Urinary bladder (tissue), 4 donors: ENCODE data around the gene ATP2C2. TPM values are rescaled to one million over a fixed set of nuclear protein-coding genes. Genes with fewer than 3 reads are reported as not detected.

Experiments used
- DNase-seq: peaks from one replicate; pipeline ENCODE4 v3.0.0-alpha.2; 2015; ENCODE audit errors: extremely low spot score
- H3K27ac ChIP-seq: one replicate; pipeline ENCODE4 v1.5.1; 2013; ENCODE audit warnings: low read depth, mild to moderate bottlenecking, moderate library complexity
- H3K36me3 ChIP-seq: one replicate; pipeline ENCODE4 v1.6.1; 2013; ENCODE audit warnings: mild to moderate bottlenecking, moderate library complexity; ENCODE audit not compliant: insufficient read depth
- H3K4me1 ChIP-seq: one replicate; pipeline ENCODE4 v1.6.1; 2013; ENCODE audit warnings: mild to moderate bottlenecking, moderate library complexity; ENCODE audit not compliant: insufficient read depth
- H3K4me3 ChIP-seq: one replicate; pipeline ENCODE4 v1.5.1; 2013; ENCODE audit warnings: low read depth, low read length
- WGBS: extraction: QIAGEN DNeasy Blood & Tissue Kit; methylation state at CpG from one replicate; pipeline ENCODE4 v1.1.7; 2013; 5-methylcytosine and 5-hydroxymethylcytosine counted together
- polyA plus RNA-seq: library from polyadenylated mRNA; stranded (reverse); fragments of 200-250 nt; gene quantifications from one replicate; pipeline ENCODE4 v1.2.3, GENCODE V29; 2013
- total RNA-seq: library from RNA; depleted of rRNA; stranded (reverse); fragments of >200 nt; gene quantifications from one replicate; pipeline ENCODE4 v1.2.3, GENCODE V29; 2014
- donor health status: healthy with polysubstance abuse.
- donor health status: healthy.

The ATP2C2 gene
- total and polyA plus RNA-seq, 2 donors = 2.3 to 5.0 TPM

DNA sequence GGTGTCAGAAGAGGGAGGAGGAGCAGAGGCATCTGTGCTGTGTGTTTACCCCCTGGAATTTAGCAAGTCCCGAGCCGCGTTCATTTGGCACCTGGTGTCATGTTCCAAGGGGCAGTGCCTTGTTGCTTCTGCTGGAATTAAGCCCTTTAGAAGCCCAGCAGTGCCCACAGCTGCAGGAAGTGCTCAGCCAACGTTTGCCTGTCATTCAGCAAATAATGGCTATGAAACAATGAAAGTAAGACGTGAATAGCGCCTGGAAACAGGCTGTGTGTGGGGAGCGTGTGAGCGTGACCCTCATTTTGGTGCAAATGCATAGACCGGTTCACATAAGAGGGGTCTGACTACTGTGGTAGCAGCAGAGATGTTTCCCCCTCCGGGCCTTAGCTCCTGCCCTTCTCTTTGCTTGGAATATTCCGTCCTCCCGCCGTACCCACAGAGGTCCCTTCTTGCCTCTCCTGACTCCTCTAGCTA lies 5.8 kb upstream of the ATP2C2 start:
- H3K4me1 ChIP-seq = no peaks in the 10 kb centered on the region
- H3K27ac ChIP-seq = no peak overlapping the region
- 70% methylated on average over 13 of the region's 13 CpGs for WGBS
- H3K4me3 ChIP-seq = no peak overlapping the region
- no peaks in the 10 kb centered on the region for H3K36me3 ChIP-seq
- no peak for DNase-seq

DNA sequence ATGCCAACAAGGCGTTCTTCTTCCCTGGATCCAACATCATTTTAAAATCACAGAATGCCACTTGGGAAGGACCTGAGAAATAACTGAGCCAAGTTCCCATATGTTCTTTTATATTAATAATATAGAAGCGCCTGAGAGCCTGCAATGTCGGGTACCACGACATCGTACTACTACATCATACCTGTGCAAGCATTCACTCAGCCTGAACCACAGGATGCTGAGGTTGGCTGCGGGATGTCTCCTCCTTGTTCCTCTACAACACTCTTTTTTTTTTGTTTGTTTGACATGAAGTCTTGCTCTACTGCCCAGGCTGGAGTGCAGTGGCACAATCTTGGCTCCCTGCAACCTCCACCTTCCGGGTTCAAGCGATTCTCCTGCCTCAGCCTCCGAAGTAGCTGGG lies 2.1 kb upstream of the ATP2C2 start:
- Histone ChIP-seq H3K4me3 (no peak overlapping the region), H3K4me1 (no peaks in the 10 kb centered on the region), H3K27ac (no peak overlapping the region), H3K36me3 (no peaks in the 10 kb centered on the region)
- 88% methylated on average over 9 of the region's 9 CpGs for WGBS
- DNase-seq = no peak

- Histone ChIP-seq H3K36me3 (no peaks in the 10 kb centered on the region), H3K4me1 (no peaks in the 10 kb centered on the region), H3K27ac (no peak overlapping the region), H3K4me3 (no peak overlapping the region)
- WGBS = 63% methylated on average over 9 of the region's 9 CpGs
- DNase-seq = no peak
These were observed 1.0 kb upstream of the ATP2C2 start for GRCh38 chr16:84367297-84367680.

- H3K27ac ChIP-seq = no peak overlapping the region
- no peak for DNase-seq
These were observed 509 bp upstream of the ATP2C2 start for GRCh38 chr16:84367750-84368307.

DNA sequence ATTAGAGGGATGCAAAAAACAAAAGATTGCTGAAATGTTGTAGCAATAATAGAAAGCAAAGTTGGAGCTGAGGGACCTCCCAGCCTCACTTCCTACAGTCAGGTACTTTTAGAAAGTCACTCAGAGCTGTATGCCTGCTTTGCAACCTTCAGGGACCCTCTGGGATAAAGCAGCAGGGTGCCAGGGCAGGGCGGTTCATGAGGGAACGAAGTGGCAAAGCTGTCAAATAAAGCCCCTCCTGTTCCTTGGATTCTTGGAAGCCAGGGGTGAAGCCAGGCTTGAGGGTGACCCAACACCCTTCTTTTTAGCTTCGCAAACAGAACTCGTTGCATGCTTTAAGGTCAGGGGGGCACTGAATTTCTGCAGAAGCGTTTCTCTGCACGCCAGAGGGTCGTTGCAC lies 767 bp downstream of the ATP2C2 start:
- Histone ChIP-seq H3K4me1 (no peaks in the 10 kb centered on the region), H3K36me3 (no peaks in the 10 kb centered on the region), H3K27ac (no peak overlapping the region), H3K4me3 (no peak overlapping the region)
- WGBS = 47% methylated on average over 7 of the region's 7 CpGs
- no peak for DNase-seq

More at GRCh38 chr16:84367750-84368307, 509 bp upstream of the ATP2C2 start:
- Histone ChIP-seq H3K36me3 (no peaks in the 10 kb centered on the region), H3K4me3 (peak overlapping the region; percentile 17), H3K4me1 (no peaks in the 10 kb centered on the region)
- WGBS = 24% methylated on average over 27 of the region's 27 CpGs

DNA sequence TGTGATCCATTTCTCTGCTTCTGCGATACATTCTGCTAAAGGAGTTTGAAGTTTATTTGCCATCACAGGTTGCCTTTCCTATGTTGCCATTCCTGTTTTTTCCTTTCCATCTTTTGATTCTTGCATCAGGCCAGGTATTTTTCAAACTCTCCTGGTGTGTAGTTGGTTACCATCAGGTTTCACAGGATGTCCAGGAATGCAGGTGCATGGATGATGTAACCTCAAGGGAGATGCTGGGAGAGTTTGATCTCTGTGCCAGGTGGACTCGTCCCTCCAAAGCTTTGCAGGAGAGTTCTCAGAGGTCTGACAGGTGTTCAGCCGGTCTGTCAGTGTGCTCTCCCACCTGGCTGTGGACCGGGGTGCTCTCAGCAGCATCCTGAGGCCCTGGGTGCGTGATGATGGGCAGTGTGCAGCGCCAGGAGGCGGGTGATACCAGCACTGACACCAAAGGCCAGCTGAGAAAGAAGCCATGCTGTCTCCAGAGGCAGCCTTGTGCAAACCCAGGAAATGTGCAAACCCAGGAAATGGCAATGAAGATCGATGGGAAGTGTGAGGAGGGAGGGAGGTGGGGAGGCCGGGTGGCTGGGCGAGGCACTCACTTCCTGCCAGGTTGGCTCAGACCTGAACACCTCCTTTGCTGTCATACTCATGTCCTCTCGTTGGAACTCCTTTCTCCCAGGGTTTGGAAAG lies 1.7 kb downstream of the ATP2C2 start:
- Histone ChIP-seq H3K27ac (no peak overlapping the region), H3K4me3 (no peak overlapping the region), H3K36me3 (no peaks in the 10 kb centered on the region), H3K4me1 (no peaks in the 10 kb centered on the region)
- DNase-seq = no peak
- WGBS = 62% methylated on average over 11 of the region's 11 CpGs

DNA sequence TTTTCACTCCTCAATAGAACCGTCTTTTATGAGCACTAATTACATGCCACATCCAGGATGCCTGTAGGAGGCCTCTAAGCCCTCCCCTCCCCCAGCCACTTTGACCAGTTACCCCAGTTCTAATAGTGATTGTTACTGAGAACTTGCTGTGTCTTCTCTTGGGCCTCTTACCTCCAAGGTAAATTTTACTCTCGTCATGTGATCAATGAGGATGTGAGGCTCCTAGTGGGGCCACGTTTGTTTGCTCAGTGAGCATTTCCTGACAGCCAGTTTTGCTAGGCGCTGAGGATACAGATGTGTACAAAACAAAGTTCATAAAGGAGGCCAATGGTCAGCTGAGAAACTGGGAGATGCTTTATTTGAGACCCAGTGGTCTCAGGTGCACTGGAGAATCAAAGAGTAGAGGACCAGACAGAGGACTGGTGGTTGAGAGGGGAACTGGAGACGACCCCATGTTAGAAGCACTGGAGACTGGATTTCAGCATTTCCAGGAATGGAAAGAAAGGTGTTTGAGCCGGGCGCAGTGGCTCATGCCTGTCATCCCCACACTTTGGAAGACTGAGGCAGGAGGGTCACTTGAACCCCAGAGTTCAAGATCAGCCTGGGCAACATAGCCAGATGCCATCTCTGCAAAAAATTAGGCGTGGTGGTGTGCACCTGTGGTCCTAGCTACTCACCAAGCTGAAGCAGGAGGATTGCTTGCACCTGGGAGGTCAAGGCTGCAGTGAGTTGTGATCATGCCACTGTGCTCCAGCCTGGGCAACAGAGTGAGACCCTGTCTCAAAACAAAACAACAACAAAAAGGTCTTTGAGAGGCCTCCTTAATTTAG lies 2.6 kb downstream of the ATP2C2 start:
- no peak overlapping the region for H3K27ac ChIP-seq
- H3K4me1 ChIP-seq = no peaks in the 10 kb centered on the region
- H3K4me3 ChIP-seq = no peak overlapping the region
- DNase-seq = no peak
- 66% methylated on average over 8 of the region's 8 CpGs for WGBS
- H3K36me3 ChIP-seq = no peaks in the 10 kb centered on the region

GRCh38 chr16:84371553-84371865 lies 3.2 kb downstream of the ATP2C2 start:
- Histone ChIP-seq H3K4me1 (no peaks in the 10 kb centered on the region), H3K4me3 (no peak overlapping the region), H3K36me3 (no peaks in the 10 kb centered on the region), H3K27ac (no peak overlapping the region)
- DNase-seq = no peak
- WGBS = 62% methylated on average over 4 of the region's 4 CpGs

DNA sequence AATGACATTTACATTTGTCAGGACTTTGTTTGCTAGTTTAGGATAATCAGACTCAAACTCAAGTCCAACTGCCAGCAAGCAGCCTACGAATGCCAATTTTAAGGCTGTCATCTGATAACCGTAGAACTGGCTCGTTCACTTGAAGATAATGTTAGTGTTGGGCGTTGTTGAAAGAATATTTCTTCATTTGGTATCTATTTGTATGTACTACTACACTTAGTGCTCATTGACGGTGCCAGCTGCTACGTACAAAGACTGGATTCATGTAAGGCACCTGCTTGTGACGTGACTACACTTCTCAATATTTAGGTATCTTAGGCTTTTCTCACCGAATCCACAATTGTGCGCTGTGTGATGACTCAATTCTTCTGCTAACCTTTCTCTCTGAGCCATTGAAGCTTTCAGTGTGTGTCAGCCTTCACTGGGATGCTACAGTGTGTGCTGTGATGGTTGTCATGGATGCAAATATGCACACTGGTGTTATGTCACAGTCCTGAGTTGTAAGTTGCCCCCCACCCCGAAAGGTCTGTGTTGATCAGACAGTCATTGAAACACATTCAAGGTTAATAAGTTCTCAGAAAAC lies 5.7 kb downstream of the ATP2C2 start:
- H3K36me3 ChIP-seq = no peaks in the 10 kb centered on the region
- 65% methylated on average over 10 of the region's 10 CpGs for WGBS
- H3K4me3 ChIP-seq = no peak overlapping the region
- no peak for DNase-seq
- H3K27ac ChIP-seq = no peak overlapping the region
- no peaks in the 10 kb centered on the region for H3K4me1 ChIP-seq

- 84% methylated on average over 7 of the region's 7 CpGs for WGBS
- no peak for DNase-seq
- Histone ChIP-seq H3K36me3 (no peaks in the 10 kb centered on the region), H3K4me3 (no peak overlapping the region), H3K27ac (no peak overlapping the region), H3K4me1 (no peaks in the 10 kb centered on the region)
These were observed 9.8 kb downstream of the ATP2C2 start for GRCh38 chr16:84378099-84378498.

- no peaks in the 10 kb centered on the region for H3K36me3 ChIP-seq
- no peak for DNase-seq
- 85% methylated on average over 13 of the region's 13 CpGs for WGBS
- no peak overlapping the region for H3K27ac ChIP-seq
- H3K4me1 ChIP-seq = no peaks in the 10 kb centered on the region
- no peak overlapping the region for H3K4me3 ChIP-seq
These were observed 10.2 kb downstream of the ATP2C2 start for GRCh38 chr16:84378567-84378966.

GRCh38 chr16:84379008-84379708 lies 10.8 kb downstream of the ATP2C2 start:
- 63% methylated on average over 11 of the region's 11 CpGs for WGBS
- no peak for DNase-seq
- Histone ChIP-seq H3K27ac (no peak overlapping the region), H3K36me3 (no peaks in the 10 kb centered on the region), H3K4me3 (no peak overlapping the region), H3K4me1 (no peaks in the 10 kb centered on the region)

GRCh38 chr16:84379709-84380362 lies 11.5 kb downstream of the ATP2C2 start:
- no peaks in the 10 kb centered on the region for H3K36me3 ChIP-seq
- WGBS = 40% methylated on average over 3 of the region's 3 CpGs
- H3K4me1 ChIP-seq = no peaks in the 10 kb centered on the region
- no peak for DNase-seq
- no peak overlapping the region for H3K27ac ChIP-seq
- H3K4me3 ChIP-seq = no peak overlapping the region
